Measurements from ENCODE around the gene MIPOL1. TPM values are rescaled to one million over a fixed set of nuclear protein-coding genes. Genes with fewer than 3 reads are reported as not detected.
"Not testable (repeated sequence)": the region's sequence is repeated elsewhere in the genome, so short reads cannot be mapped to it uniquely, and the experiment has no call there.

The MIPOL1 gene
- total RNA-seq, 6 experiments from 2014 or later = 6.5 to 7.7 (median 6.8) TPM

GRCh38 chr14:37230551-37231194, 32.9 kb downstream of the MIPOL1 start:
- peaks cover 6% of the 10 kb centered on the region for H3K36me3 Mint-ChIP-seq (ENCODE audit: low read depth)
- no peak overlapping the region for H3K27ac Mint-ChIP-seq
- H3K9me3 Mint-ChIP-seq = peaks cover 4% of the 10 kb centered on the region
- peak; percentile 71 for DNase-seq
- H3K27me3 Mint-ChIP-seq (ENCODE audit: insufficient read depth) = no peaks in the 10 kb centered on the region; the same call in 1 of the 2 replicates
- peak; percentile 96 for TF ChIP-seq CTCF (IDR thresholded peaks at IDR 0.05)
- peaks cover under 1% of the 10 kb centered on the region; the same call in 1 of the 2 replicates for H3K4me1 Mint-ChIP-seq (ENCODE audit: low read depth)
- no peak overlapping the region for H3K4me3 Mint-ChIP-seq

- Mint-ChIP-seq H3K36me3 (ENCODE audit: low read depth) (peaks cover 6% of the 10 kb centered on the region), H3K27me3 (ENCODE audit: insufficient read depth) (no peaks in the 10 kb centered on the region), H3K9me3 (no peaks in the 10 kb centered on the region), H3K4me1 (ENCODE audit: low read depth) (peaks cover 14% of the 10 kb centered on the region), H3K27ac (no peak overlapping the region; the same call in 1 of the 2 replicates), H3K4me3 (no peak overlapping the region)
- peak; percentile 84 for TF ChIP-seq CTCF (IDR thresholded peaks at IDR 0.05)
- peak; percentile 65 for DNase-seq
Measured at GRCh38 chr14:37232907-37233481, 35.3 kb downstream of the MIPOL1 start.

- Mint-ChIP-seq H3K27ac (no peak overlapping the region), H3K4me1 (ENCODE audit: low read depth) (peaks cover 14% of the 10 kb centered on the region), H3K4me3 (no peak overlapping the region), H3K9me3 (no peaks in the 10 kb centered on the region), H3K36me3 (ENCODE audit: low read depth) (peaks cover 6% of the 10 kb centered on the region), H3K27me3 (ENCODE audit: insufficient read depth) (no peaks in the 10 kb centered on the region)
- no peak for TF ChIP-seq CTCF (IDR thresholded peaks at IDR 0.05)
- DNase-seq = no peak
Measured at GRCh38 chr14:37234222-37234621, 36.5 kb downstream of the MIPOL1 start.

DNA sequence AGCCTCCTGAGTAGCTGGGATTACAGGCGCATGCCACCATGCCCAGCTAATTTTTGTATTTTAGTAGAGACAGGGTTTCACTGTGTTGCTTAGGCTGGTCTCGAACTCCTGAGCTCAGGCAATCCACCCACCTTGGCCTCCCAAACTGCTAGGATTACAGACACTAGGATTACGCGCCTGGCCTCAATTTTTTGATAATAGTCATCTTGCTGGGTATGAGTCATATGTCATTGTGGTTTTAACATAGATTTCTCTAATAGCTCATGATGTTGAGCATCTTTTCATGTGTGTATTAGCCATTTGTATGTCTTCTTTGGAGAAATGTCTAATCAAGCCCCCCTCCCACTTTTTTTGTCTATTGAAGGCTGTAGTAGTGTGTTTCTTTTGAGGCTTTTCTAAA, 38.3 kb downstream of the MIPOL1 start:
- H3K4me1 Mint-ChIP-seq (ENCODE audit: low read depth) = peaks cover 19% of the 10 kb centered on the region
- not testable (repeated sequence) for H3K27ac Mint-ChIP-seq; H3K4me3 Mint-ChIP-seq; H3K27me3 Mint-ChIP-seq (ENCODE audit: insufficient read depth); H3K36me3 Mint-ChIP-seq (ENCODE audit: low read depth); H3K9me3 Mint-ChIP-seq
- DNase-seq = peak; percentile 64

DNA sequence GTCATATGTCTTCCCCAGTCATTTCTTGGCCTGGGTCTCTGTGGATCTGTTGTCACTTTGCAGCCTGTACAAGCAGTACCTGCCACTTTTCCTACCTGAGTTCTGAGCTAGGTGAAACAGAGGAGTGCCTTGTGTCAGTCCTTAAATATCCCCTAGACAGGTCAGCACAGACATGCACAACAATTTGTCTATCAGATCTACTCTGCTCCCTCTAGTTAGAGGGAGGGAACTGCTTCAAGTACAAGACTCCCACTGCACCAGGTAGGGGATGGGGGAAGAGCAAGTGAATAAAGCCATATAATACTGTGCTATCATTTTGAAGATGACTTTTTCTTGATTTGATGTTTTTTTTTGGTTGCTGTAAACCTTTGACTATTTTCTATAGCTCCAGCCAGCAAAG, 39.4 kb downstream of the MIPOL1 start:
- DNase-seq = no peak
- no peak for TF ChIP-seq CTCF (IDR thresholded peaks at IDR 0.05)
- peaks cover 6% of the 10 kb centered on the region for H3K36me3 Mint-ChIP-seq (ENCODE audit: low read depth)
- H3K27me3 Mint-ChIP-seq (ENCODE audit: insufficient read depth) = no peaks in the 10 kb centered on the region
- H3K4me1 Mint-ChIP-seq (ENCODE audit: low read depth) = peaks cover 19% of the 10 kb centered on the region
- no peak overlapping the region for H3K27ac Mint-ChIP-seq
- H3K9me3 Mint-ChIP-seq = no peaks in the 10 kb centered on the region
- no peak overlapping the region for H3K4me3 Mint-ChIP-seq

GRCh38 chr14:37237735-37238200, 40.0 kb downstream of the MIPOL1 start:
- Mint-ChIP-seq H3K4me3 (no peak overlapping the region), H3K27ac (no peak overlapping the region), H3K36me3 (ENCODE audit: low read depth) (peaks cover 6% of the 10 kb centered on the region), H3K4me1 (ENCODE audit: low read depth) (peaks cover 19% of the 10 kb centered on the region), H3K9me3 (no peaks in the 10 kb centered on the region), H3K27me3 (ENCODE audit: insufficient read depth) (no peaks in the 10 kb centered on the region)
- DNase-seq = no peak
- no peak for TF ChIP-seq CTCF (IDR thresholded peaks at IDR 0.05)

Measured in HFFc6 (cell line).